OCI-M1 (cell line): Measurements from ENCODE around the gene THSD7B.
"Not testable (repeated sequence)": the region's sequence is repeated elsewhere in the genome, so short reads cannot be mapped to it uniquely, and the experiment has no call there.

Experiments
- DNase-seq: peaks from one replicate; lab custom pipeline; 2025; lab: John Stamatoyannopoulos, UW

Gene THSD7B

GRCh38 chr2:137535897-137536296 lies 770.6 kb downstream of the THSD7B start:
- DNase-seq, result no peak

GRCh38 chr2:137539336-137539735 lies 774.0 kb downstream of the THSD7B start:
- no peak for DNase-seq

GRCh38 chr2:137547842-137548241 lies 782.5 kb downstream of the THSD7B start:
- no peak for DNase-seq

- DNase-seq, result no peak
These were observed 801.0 kb downstream of the THSD7B start for GRCh38 chr2:137566387-137566786.

GRCh38 chr2:137570484-137570883 lies 805.1 kb downstream of the THSD7B start:
- no peak for DNase-seq

- DNase-seq, result not testable (repeated sequence)
These were observed 822.5 kb downstream of the THSD7B start for GRCh38 chr2:137587834-137588233.

GRCh38 chr2:137588578-137588977 lies 823.2 kb downstream of the THSD7B start:
- not testable (repeated sequence) for DNase-seq

GRCh38 chr2:137590102-137590501 lies 824.8 kb downstream of the THSD7B start:
- DNase-seq, result no peak

GRCh38 chr2:137607722-137608318 lies 842.5 kb downstream of the THSD7B start:
- DNase-seq, result no peak

GRCh38 chr2:137638932-137639331 lies 873.6 kb downstream of the THSD7B start:
- DNase-seq, result no peak

GRCh38 chr2:137644731-137645130 lies 879.4 kb downstream of the THSD7B start:
- no peak for DNase-seq

- DNase-seq, result no peak
These were observed 888.7 kb downstream of the THSD7B start for GRCh38 chr2:137654046-137654445.

- no peak for DNase-seq
These were observed 890.5 kb downstream of the THSD7B start for GRCh38 chr2:137655814-137656213.

- DNase-seq, result no peak
These were observed 893.1 kb downstream of the THSD7B start for GRCh38 chr2:137658433-137658832.

GRCh38 chr2:137659616-137660015 lies 894.3 kb downstream of the THSD7B start:
- no peak for DNase-seq

GRCh38 chr2:137670111-137670510 lies 904.8 kb downstream of the THSD7B start:
- DNase-seq, result no peak

- DNase-seq, result no peak
These were observed 907.7 kb downstream of the THSD7B start for GRCh38 chr2:137672989-137673552.

GRCh38 chr2:137674991-137675390 lies 909.6 kb downstream of the THSD7B start:
- DNase-seq, result no peak

GRCh38 chr2:137675584-137676327 lies 910.4 kb downstream of the THSD7B start:
- DNase-seq, result no peak

- DNase-seq, result no peak
These were observed 911.0 kb downstream of the THSD7B start for GRCh38 chr2:137676346-137676745.

GRCh38 chr2:137677466-137677865 lies 912.1 kb downstream of the THSD7B start:
- DNase-seq, result peak; percentile 4

- peak; percentile 56 for DNase-seq
These were observed 924.2 kb downstream of the THSD7B start for GRCh38 chr2:137689549-137689948.

GRCh38 chr2:137693534-137693933 lies 928.2 kb downstream of the THSD7B start:
- DNase-seq, result no peak
